Measurements from ENCODE around the gene NLGN3. TPM values are rescaled to one million over a fixed set of nuclear protein-coding genes. Genes with fewer than 3 reads are reported as not detected.

Gene NLGN3
- total and polyA plus RNA-seq, 7 donors = 0.04 to 0.32 (median 0.10) TPM

DNA sequence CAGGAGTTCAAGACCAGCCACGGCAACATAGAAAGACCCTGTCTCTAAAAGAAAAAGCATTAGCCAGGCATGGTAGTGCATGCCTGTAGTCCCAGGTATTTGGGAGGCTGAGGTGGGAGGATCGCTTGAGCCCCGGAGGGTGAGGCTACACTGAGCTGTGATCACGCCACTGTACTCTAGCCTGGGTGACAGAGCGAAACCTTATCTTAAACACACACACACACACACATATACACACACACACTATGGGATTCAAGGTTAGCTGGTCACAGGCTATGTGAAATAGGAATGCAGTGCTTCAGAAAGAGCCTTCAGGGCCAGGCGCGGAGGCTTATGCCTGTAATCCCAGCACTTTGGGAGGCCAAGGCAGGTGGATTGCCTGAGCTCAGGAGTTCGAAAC lies 23.5 kb downstream of the NLGN3 start:
- intact Hi-C loops (cut with DNase I) = no loop called here
- no peaks in the 10 kb centered on the region for H3K27me3 ChIP-seq (ENCODE audit: insufficient read depth in 3 of 3, low read length in 2 of 3)
- WGBS, 3 donors = 95 to 98% (median 95%) methylated on average over 7 to 8 of the region's 8 CpGs
- TF ChIP-seq, protein P1, sequence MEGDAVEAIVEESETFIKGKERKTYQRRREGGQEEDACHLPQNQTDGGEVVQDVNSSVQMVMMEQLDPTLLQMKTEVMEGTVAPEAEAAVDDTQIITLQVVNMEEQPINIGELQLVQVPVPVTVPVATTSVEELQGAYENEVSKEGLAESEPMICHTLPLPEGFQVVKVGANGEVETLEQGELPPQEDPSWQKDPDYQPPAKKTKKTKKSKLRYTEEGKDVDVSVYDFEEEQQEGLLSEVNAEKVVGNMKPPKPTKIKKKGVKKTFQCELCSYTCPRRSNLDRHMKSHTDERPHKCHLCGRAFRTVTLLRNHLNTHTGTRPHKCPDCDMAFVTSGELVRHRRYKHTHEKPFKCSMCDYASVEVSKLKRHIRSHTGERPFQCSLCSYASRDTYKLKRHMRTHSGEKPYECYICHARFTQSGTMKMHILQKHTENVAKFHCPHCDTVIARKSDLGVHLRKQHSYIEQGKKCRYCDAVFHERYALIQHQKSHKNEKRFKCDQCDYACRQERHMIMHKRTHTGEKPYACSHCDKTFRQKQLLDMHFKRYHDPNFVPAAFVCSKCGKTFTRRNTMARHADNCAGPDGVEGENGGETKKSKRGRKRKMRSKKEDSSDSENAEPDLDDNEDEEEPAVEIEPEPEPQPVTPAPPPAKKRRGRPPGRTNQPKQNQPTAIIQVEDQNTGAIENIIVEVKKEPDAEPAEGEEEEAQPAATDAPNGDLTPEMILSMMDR (IDR thresholded peaks at IDR 0.05) = no peak
- no peak for DNase-seq
- no peak overlapping the region for H3K27ac ChIP-seq
- H3K9me3 ChIP-seq = no peaks in the 10 kb centered on the region
- no peaks in the 10 kb centered on the region for H3K4me1 ChIP-seq
- H3K36me3 ChIP-seq (ENCODE audit: insufficient read depth in 1 of 2, low read depth in 1 of 2) = no peaks in the 10 kb centered on the region
- no peak for ATAC-seq
- H3K4me3 ChIP-seq = no peak overlapping the region

DNA sequence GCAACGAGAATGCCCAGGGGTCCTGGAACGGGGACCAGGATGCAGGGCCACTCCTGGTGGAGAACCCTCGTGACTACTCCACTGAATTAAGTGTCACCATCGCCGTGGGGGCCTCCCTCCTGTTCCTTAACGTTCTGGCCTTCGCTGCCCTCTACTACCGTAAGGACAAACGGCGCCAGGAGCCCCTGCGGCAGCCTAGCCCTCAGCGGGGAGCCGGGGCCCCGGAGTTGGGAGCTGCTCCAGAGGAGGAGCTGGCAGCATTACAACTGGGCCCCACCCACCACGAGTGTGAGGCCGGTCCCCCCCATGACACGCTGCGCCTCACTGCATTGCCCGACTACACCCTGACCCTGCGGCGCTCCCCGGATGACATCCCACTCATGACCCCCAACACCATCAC lies 24.9 kb downstream of the NLGN3 start:
- Histone ChIP-seq H3K27me3 (ENCODE audit: insufficient read depth in 3 of 3, low read length in 2 of 3) (no peaks in the 10 kb centered on the region), H3K36me3 (ENCODE audit: insufficient read depth in 1 of 2, low read depth in 1 of 2) (no peaks in the 10 kb centered on the region), H3K4me3 (no peak overlapping the region), H3K9me3 (no peaks in the 10 kb centered on the region), H3K27ac (no peak overlapping the region), H3K4me1 (no peaks in the 10 kb centered on the region)
- WGBS, 3 donors = 75 to 89% (median 84%) methylated on average over 20 to 22 of the region's 22 CpGs
- ATAC-seq (no peak), DNase-seq (no peak)
- TF ChIP-seq, protein P1 (IDR thresholded peaks at IDR 0.05) = no peak
- intact Hi-C loops (cut with DNase I) = no loop called here

DNA sequence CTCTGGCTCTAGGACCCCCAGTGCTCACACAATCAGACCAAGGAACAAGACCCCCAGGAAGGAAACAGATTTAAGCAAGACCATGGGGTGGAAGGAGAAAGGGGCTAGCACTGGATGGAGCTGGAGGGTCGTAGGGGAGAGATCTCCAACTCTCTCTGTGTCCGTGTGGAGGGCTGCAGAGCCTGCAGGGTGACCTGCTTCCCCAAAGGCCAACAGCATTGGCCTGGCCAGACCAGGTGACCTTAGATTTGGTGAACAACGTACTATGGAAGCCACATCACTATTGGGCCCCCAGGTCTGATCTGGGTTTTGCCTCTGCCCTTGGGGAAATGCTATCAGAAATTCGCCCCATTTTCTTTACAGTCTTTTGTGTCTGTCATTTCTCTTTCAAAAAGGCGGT lies 26.0 kb downstream of the NLGN3 start:
- no peak for DNase-seq
- TF ChIP-seq, protein P1 (IDR thresholded peaks at IDR 0.05) = no peak
- ATAC-seq = no peak
- 69 to 88% (median 86%) methylated on average over 5 of the region's 5 CpGs for WGBS, 3 donors
- H3K9me3 ChIP-seq = no peaks in the 10 kb centered on the region
- no peaks in the 10 kb centered on the region for H3K27me3 ChIP-seq (ENCODE audit: insufficient read depth in 3 of 3, low read length in 2 of 3)
- no peak overlapping the region for H3K4me3 ChIP-seq
- H3K4me1 ChIP-seq = no peaks in the 10 kb centered on the region
- no peaks in the 10 kb centered on the region for H3K36me3 ChIP-seq (ENCODE audit: insufficient read depth in 1 of 2, low read depth in 1 of 2)
- intact Hi-C loops (cut with DNase I) = loop anchor here (10.0 kb wide), 2 partner anchors 176 to 716 kb away; no protein-coding TSS in a partner anchor
- no peak overlapping the region for H3K27ac ChIP-seq

DNA sequence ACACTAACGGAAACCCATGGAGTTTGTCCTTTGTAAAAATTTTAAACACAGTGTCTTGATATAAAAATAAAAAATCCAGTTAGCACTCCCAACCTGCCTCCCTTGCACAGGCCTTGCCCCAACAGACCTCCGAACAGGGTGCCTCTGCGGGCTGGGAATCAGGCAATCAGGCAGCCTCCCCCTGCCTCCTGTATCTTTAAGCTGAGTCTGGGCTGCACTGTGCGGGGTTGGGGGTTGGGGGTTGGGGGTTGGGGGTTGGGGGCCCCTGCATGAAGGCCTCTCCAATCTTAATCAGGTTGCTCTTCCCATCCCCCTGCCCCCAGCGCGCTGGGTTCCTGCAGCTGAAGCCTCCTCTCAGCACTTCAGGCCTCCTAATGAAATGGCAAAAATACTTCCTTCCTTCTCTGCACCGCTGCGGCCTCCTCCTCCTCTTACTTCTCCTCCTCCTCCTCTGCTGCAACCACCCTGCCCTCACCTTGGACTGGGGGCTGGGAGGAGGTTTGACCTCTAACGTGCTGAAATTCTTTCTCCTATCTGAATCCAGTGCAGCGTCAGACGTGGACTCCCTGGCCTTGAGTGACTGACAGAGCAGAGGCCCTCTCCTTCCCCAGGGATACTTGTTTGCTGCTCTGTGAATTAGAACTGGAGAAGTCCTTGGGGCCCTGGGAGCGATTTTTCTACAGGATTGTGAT lies 26.6 kb downstream of the NLGN3 start:
- ATAC-seq (no peak), DNase-seq (no peak)
- no peaks in the 10 kb centered on the region for H3K4me1 ChIP-seq
- 48 to 63% (median 63%) methylated on average over 9 to 12 of the region's 12 CpGs for WGBS, 3 donors
- no peaks in the 10 kb centered on the region for H3K36me3 ChIP-seq (ENCODE audit: insufficient read depth in 1 of 2, low read depth in 1 of 2)
- no peak overlapping the region for H3K4me3 ChIP-seq
- H3K27ac ChIP-seq = no peak overlapping the region
- no peaks in the 10 kb centered on the region for H3K9me3 ChIP-seq
- TF ChIP-seq, protein P1 (IDR thresholded peaks at IDR 0.05) = no peak
- intact Hi-C loops (cut with DNase I) = loop anchor here (10.0 kb wide), 2 partner anchors 176 to 716 kb away; no protein-coding TSS in a partner anchor
- no peaks in the 10 kb centered on the region for H3K27me3 ChIP-seq (ENCODE audit: insufficient read depth in 3 of 3, low read length in 2 of 3)

DNA sequence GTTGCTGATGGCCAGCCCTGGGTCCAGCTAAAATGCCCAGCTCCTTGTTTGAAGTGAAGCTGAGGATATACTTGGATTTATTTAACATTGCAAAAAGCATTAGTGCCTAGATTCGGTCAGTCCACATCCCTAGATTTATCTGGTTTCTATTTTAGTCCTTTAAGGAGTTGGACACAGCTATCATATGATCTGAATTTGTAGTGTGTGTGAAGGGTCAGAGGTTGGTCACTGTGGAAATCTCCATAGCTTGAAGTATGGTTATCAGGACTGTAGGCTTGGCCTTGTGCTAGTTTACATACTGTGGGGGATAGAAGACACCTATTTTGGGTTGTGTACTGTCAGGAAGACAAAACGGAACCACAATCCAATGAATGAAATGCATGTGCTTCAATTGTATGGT lies 28.8 kb downstream of the NLGN3 start:
- DNase-seq (no peak), ATAC-seq (no peak)
- Histone ChIP-seq H3K9me3 (no peaks in the 10 kb centered on the region), H3K36me3 (ENCODE audit: insufficient read depth in 1 of 2, low read depth in 1 of 2) (no peaks in the 10 kb centered on the region), H3K27me3 (ENCODE audit: insufficient read depth in 3 of 3, low read length in 2 of 3) (no peaks in the 10 kb centered on the region), H3K4me3 (no peak overlapping the region), H3K27ac (no peak overlapping the region), H3K4me1 (no peaks in the 10 kb centered on the region)
- intact Hi-C loops (cut with DNase I) = loop anchor here (10.0 kb wide), 2 partner anchors 179 to 719 kb away; no protein-coding TSS in a partner anchor
- TF ChIP-seq, protein P1 (IDR thresholded peaks at IDR 0.05) = no peak
- 52 to 71% (median 62%) methylated on average over 2 of the region's 2 CpGs for WGBS, 3 donors
